ENCODE data around the gene SPATA2L.
"Not testable (repeated sequence)": the region's sequence is repeated elsewhere in the genome, so short reads cannot be mapped to it uniquely, and the experiment has no call there.

SPATA2L gene

GRCh38 chr16:89700649-89701424, 668 bp downstream of the SPATA2L start:
- DNase-seq (ENCODE audit: extremely low read depth, low read depth) = no peak
- no peak for TF ChIP-seq CTCF (IDR thresholded peaks at IDR 0.05; ENCODE audit: low read depth, low read length)

GRCh38 chr16:89700100-89700648, 1.3 kb downstream of the SPATA2L start:
- peak; percentile 57 for TF ChIP-seq CTCF (IDR thresholded peaks at IDR 0.05; ENCODE audit: low read depth, low read length)
- peak; percentile 92 for DNase-seq (ENCODE audit: extremely low read depth, low read depth)

GRCh38 chr16:89699629-89700099, 1.8 kb downstream of the SPATA2L start:
- not testable (repeated sequence) for DNase-seq (ENCODE audit: extremely low read depth, low read depth)

GRCh38 chr16:89698717-89699116, 2.8 kb downstream of the SPATA2L start:
- DNase-seq (ENCODE audit: extremely low read depth, low read depth) = not testable (repeated sequence)

GRCh38 chr16:89697616-89698331, 3.7 kb downstream of the SPATA2L start:
- DNase-seq (ENCODE audit: extremely low read depth, low read depth) = no peak
- no peak for TF ChIP-seq CTCF (IDR thresholded peaks at IDR 0.05; ENCODE audit: low read depth, low read length)

- no peak for TF ChIP-seq CTCF (IDR thresholded peaks at IDR 0.05; ENCODE audit: low read depth, low read length)
Observed at GRCh38 chr16:89697161-89697615, 4.3 kb downstream of the SPATA2L start.

GRCh38 chr16:89696670-89697128, 4.8 kb downstream of the SPATA2L start:
- TF ChIP-seq CTCF (IDR thresholded peaks at IDR 0.05; ENCODE audit: low read depth, low read length) = no peak
- no peak for DNase-seq (ENCODE audit: extremely low read depth, low read depth)

More at GRCh38 chr16:89697161-89697615, 4.3 kb downstream of the SPATA2L start:
- no peak for DNase-seq (ENCODE audit: extremely low read depth, low read depth)
